HG02678 (cell line): ENCODE results near the gene CACNA1C.

Source experiments
- ATAC-seq: cut with Tn5 transposase; IDR thresholded peaks from one replicate; pipeline ENCODE4 v1.9.1; 2021; ENCODE audit warnings: mild to moderate bottlenecking, moderate library complexity; ENCODE audit not compliant: unreplicated experiment

Gene CACNA1C

GRCh38 chr12:2629051-2629450 lies 576.3 kb downstream of the CACNA1C start:
- no peak for ATAC-seq

- ATAC-seq: no peak
These were observed 579.0 kb downstream of the CACNA1C start for GRCh38 chr12:2631653-2632350.

- ATAC-seq: no peak
These were observed 580.5 kb downstream of the CACNA1C start for GRCh38 chr12:2633176-2633824.

- no peak for ATAC-seq
These were observed 581.0 kb downstream of the CACNA1C start for GRCh38 chr12:2633825-2634200.

- ATAC-seq: no peak
These were observed 581.7 kb downstream of the CACNA1C start for GRCh38 chr12:2634471-2634870.

- no peak for ATAC-seq
These were observed 584.1 kb downstream of the CACNA1C start for GRCh38 chr12:2636741-2637340.

- no peak for ATAC-seq
These were observed 584.6 kb downstream of the CACNA1C start for GRCh38 chr12:2637371-2637770.

- ATAC-seq: no peak
These were observed 585.7 kb downstream of the CACNA1C start for GRCh38 chr12:2638273-2639019.

- no peak for ATAC-seq
These were observed 586.2 kb downstream of the CACNA1C start for GRCh38 chr12:2639020-2639298.

- no peak for ATAC-seq
These were observed 587.5 kb downstream of the CACNA1C start for GRCh38 chr12:2640281-2640680.

- ATAC-seq: no peak
These were observed 587.9 kb downstream of the CACNA1C start for GRCh38 chr12:2640709-2641108.

GRCh38 chr12:2641207-2641606 lies 588.4 kb downstream of the CACNA1C start:
- ATAC-seq: no peak

- ATAC-seq: no peak
These were observed 589.0 kb downstream of the CACNA1C start for GRCh38 chr12:2641761-2642160.

GRCh38 chr12:2642176-2642892 lies 589.5 kb downstream of the CACNA1C start:
- no peak for ATAC-seq

GRCh38 chr12:2642896-2643425 lies 590.2 kb downstream of the CACNA1C start:
- ATAC-seq: no peak

- no peak for ATAC-seq
These were observed 590.9 kb downstream of the CACNA1C start for GRCh38 chr12:2643576-2644135.

- no peak for ATAC-seq
These were observed 592.1 kb downstream of the CACNA1C start for GRCh38 chr12:2644683-2645405.

GRCh38 chr12:2645460-2645859 lies 592.7 kb downstream of the CACNA1C start:
- no peak for ATAC-seq

GRCh38 chr12:2646341-2646740 lies 593.6 kb downstream of the CACNA1C start:
- ATAC-seq: no peak

GRCh38 chr12:2647186-2647585 lies 594.4 kb downstream of the CACNA1C start:
- no peak for ATAC-seq
